IMR-90 (cell line): ENCODE results near the gene MAD2L2. TPM values are rescaled to one million over a fixed set of nuclear protein-coding genes. Genes with fewer than 3 reads are reported as not detected.

Experiments
- ATAC-seq: fragments of 200-7000 bp; cut with Tn5 transposase; 2 replicates; pipeline ENCODE4 v1.9.1; 2020; ENCODE audit warnings: low read depth, mild to moderate bottlenecking, moderate library complexity
- BruUV-seq: library from RNA; stranded (reverse); fragments of 400-500 nt; replicated peaks from 2 replicates; lab custom pipeline; 2021; lab: Mats Ljungman, UMichigan
- CTCF ChIA-PET: fragments of 300-600 bp; formaldehyde crosslinking; extraction: SDS; loops from one replicate; lab custom pipeline; 2021; ENCODE audit warnings: antibody characterized with exemption; lab: Yijun Ruan, JAX
- POLR2A ChIA-PET: fragments of 300-600 bp; sonication (Branson Sonifier 250); formaldehyde crosslinking; loops from one replicate; lab custom pipeline; 2022; ENCODE audit warnings: antibody characterized with exemption; ENCODE audit not compliant: unreplicated experiment; lab: Charles Lee
- DNase-seq: peaks from one replicate; pipeline ENCODE4 v3.0.0; 2013
- H2AFZ ChIP-seq: replicated peaks from 2 replicates; pipeline ENCODE3; 2013; ENCODE audit warnings: low read length, mild to moderate bottlenecking; ENCODE audit not compliant: poor library complexity
- H2AK5ac ChIP-seq: 2 replicates; pipeline ENCODE4 v1.6.1; 2013; ENCODE audit warnings: low read depth, low read length, inconsistent platforms
- H2AK9ac ChIP-seq: replicated peaks from 2 replicates; pipeline ENCODE3; 2013; ENCODE audit warnings: mild to moderate bottlenecking, low read depth, low read length, moderate library complexity; ENCODE audit not compliant: poor library complexity
- H2BK120ac ChIP-seq: 2 replicates; pipeline ENCODE4 v1.6.1; 2013; ENCODE audit warnings: low read depth, low read length, inconsistent platforms
- H2BK15ac ChIP-seq: 3 replicates; pipeline ENCODE4 v1.6.1; 2013; ENCODE audit warnings: low read depth, low read length, inconsistent platforms
- H2BK20ac ChIP-seq: 2 replicates; pipeline ENCODE4 v1.6.1; 2013; ENCODE audit warnings: low read depth, mild to moderate bottlenecking, inconsistent platforms, low read length, moderate library complexity
- H2BK5ac ChIP-seq: 2 replicates; pipeline ENCODE4 v1.6.1; 2013; ENCODE audit warnings: mild to moderate bottlenecking, low read depth, low read length, inconsistent platforms; ENCODE audit not compliant: poor library complexity, severe bottlenecking
- H3K14ac ChIP-seq: replicated peaks from 2 replicates; pipeline ENCODE4 v1.6.1; 2013; ENCODE audit warnings: low read depth, low read length, inconsistent platforms
- H3K18ac ChIP-seq: 2 replicates; pipeline ENCODE4 v1.6.1; 2013; ENCODE audit warnings: low read depth, low read length, control low read depth
- H3K23ac ChIP-seq: 2 replicates; pipeline ENCODE4 v1.6.1; 2013; ENCODE audit warnings: low read depth, low read length, inconsistent platforms
- H3K27ac ChIP-seq: 2 replicates; pipeline ENCODE4 v1.5.1; 2013; ENCODE audit warnings: mild to moderate bottlenecking, control low read depth, low read length; ENCODE audit not compliant: insufficient read depth
- H3K27me3 ChIP-seq: 2 replicates; pipeline ENCODE4 v1.6.1; 2013; ENCODE audit warnings: low read length; ENCODE audit not compliant: control insufficient read depth, insufficient read depth
- H3K36me3 ChIP-seq: 2 replicates; pipeline ENCODE4 v1.6.1; 2013; ENCODE audit warnings: low read length, mixed read lengths; ENCODE audit not compliant: control insufficient read depth, insufficient read depth
- H3K4ac ChIP-seq: 2 replicates; pipeline ENCODE4 v1.6.1; 2013; ENCODE audit warnings: low read depth, low read length, inconsistent platforms
- H3K4me1 ChIP-seq: 2 replicates; pipeline ENCODE4 v1.6.1; 2013; ENCODE audit warnings: low read length, mixed read lengths; ENCODE audit not compliant: control insufficient read depth, insufficient read depth
- H3K4me2 ChIP-seq: 2 replicates; pipeline ENCODE4 v1.6.1; 2013; ENCODE audit warnings: low read depth, mild to moderate bottlenecking, control low read depth, low read length, moderate library complexity
- H3K4me3 ChIP-seq: 2 replicates; pipeline ENCODE4 v1.5.1; 2013; ENCODE audit warnings: low read depth, mild to moderate bottlenecking, control low read depth, low read length, moderate library complexity; ENCODE audit not compliant: insufficient read depth
- H3K56ac ChIP-seq: 2 replicates; pipeline ENCODE4 v1.6.1; 2013; ENCODE audit warnings: low read length, inconsistent platforms; ENCODE audit not compliant: insufficient read depth; ENCODE audit errors: extremely low read depth
- H3K79me1 ChIP-seq, 2 experiments: 2 replicates each; pipeline ENCODE4 v1.6.1; 2013; ENCODE audit warnings: low read length in 2 of 2, inconsistent platforms in 1 of 2, low read depth in 1 of 2
- H3K9ac ChIP-seq: 2 replicates; pipeline ENCODE4 v1.6.1; 2013; ENCODE audit warnings: low read depth, low read length, control low read depth
- H3K9me1 ChIP-seq: 2 replicates; pipeline ENCODE4 v1.6.1; 2013; ENCODE audit warnings: low read length, inconsistent platforms; ENCODE audit not compliant: insufficient read depth
- H3K9me3 ChIP-seq: 2 replicates; pipeline ENCODE4 v1.6.1; 2013; ENCODE audit warnings: low read length; ENCODE audit not compliant: control insufficient read depth, insufficient read depth
- H4K20me1 ChIP-seq: 2 replicates; pipeline ENCODE4 v1.6.1; 2013; ENCODE audit warnings: low read length, inconsistent platforms; ENCODE audit not compliant: insufficient read depth
- H4K5ac ChIP-seq: 2 replicates; pipeline ENCODE4 v1.6.1; 2013; ENCODE audit warnings: mild to moderate bottlenecking, low read depth, low read length, control low read depth
- H4K8ac ChIP-seq, 2 experiments: 2 replicates each; pipeline ENCODE4 v1.6.1; 2013; ENCODE audit warnings: low read depth in 2 of 2, low read length in 2 of 2, control low read depth in 1 of 2, inconsistent platforms in 1 of 2
- H4K91ac ChIP-seq: 2 replicates; pipeline ENCODE4 v1.6.1; 2013; ENCODE audit warnings: low read depth, low read length, inconsistent platforms; ENCODE audit not compliant: insufficient read depth
- CEBPB ChIP-seq: IDR thresholded peaks from 2 replicates; pipeline ENCODE4 v1.6.1; 2012; ENCODE audit warnings: low read depth, low read length, improper control_type of control experiment
- CHD1 ChIP-seq: IDR thresholded peaks from 2 replicates; pipeline ENCODE4 v1.6.1; 2012; ENCODE audit warnings: low read depth, low read length, improper control_type of control experiment
- ELK1 ChIP-seq: fragments of 150-350 bp; IDR thresholded peaks from 2 replicates; pipeline ENCODE4 v1.6.1; 2016; ENCODE audit warnings: low read depth, mild to moderate bottlenecking, low read length, moderate library complexity, borderline replicate concordance
- FOS ChIP-seq: fragments of 150-350 bp; IDR thresholded peaks from 2 replicates; pipeline ENCODE4 v1.6.1; 2016; ENCODE audit warnings: low read depth, low read length
- MAFK ChIP-seq: IDR thresholded peaks from 2 replicates; pipeline ENCODE4 v1.6.1; 2012; ENCODE audit warnings: low read depth, low read length, improper control_type of control experiment
- MAZ ChIP-seq: IDR thresholded peaks from 2 replicates; pipeline ENCODE4 v1.6.1; 2012; ENCODE audit warnings: low read depth, mild to moderate bottlenecking, low read length, improper control_type of control experiment, moderate library complexity, borderline replicate concordance
- MXI1 ChIP-seq: IDR thresholded peaks from 2 replicates; pipeline ENCODE4 v1.6.1; 2012; ENCODE audit warnings: low read depth, mild to moderate bottlenecking, low read length, moderate library complexity, borderline replicate concordance
- NFE2L2 ChIP-seq: fragments of 150-350 bp; IDR thresholded peaks from 2 replicates; pipeline ENCODE4 v1.6.1; 2016; ENCODE audit warnings: low read depth, mild to moderate bottlenecking, low read length
- POLR2A ChIP-seq: IDR thresholded peaks from 2 replicates; pipeline ENCODE4 v1.6.1; 2012; ENCODE audit warnings: mild to moderate bottlenecking, low read depth, low read length
- RAD21 ChIP-seq: IDR thresholded peaks from 2 replicates; pipeline ENCODE4 v1.6.1; 2012; ENCODE audit warnings: low read length, improper control_type of control experiment
- RCOR1 ChIP-seq: IDR thresholded peaks from 2 replicates; pipeline ENCODE4 v1.6.1; 2012; ENCODE audit warnings: mild to moderate bottlenecking, low read length, improper control_type of control experiment; ENCODE audit not compliant: insufficient replicate concordance
- RFX5 ChIP-seq: IDR thresholded peaks from 2 replicates; pipeline ENCODE4 v1.8.0; 2012; ENCODE audit warnings: low read depth, mild to moderate bottlenecking, low read length, moderate library complexity
- SMC3 ChIP-seq: fragments of 150-350 bp; IDR thresholded peaks from 2 replicates; pipeline ENCODE4 v1.6.1; 2016; ENCODE audit warnings: low read depth, mild to moderate bottlenecking, antibody characterized with exemption, low read length, moderate library complexity
- WGBS, 2 experiments: methylation state at CpG; one replicate each; pipeline versions ENCODE4 v1.1.5 to v1.1.7; 2013; ENCODE audit warnings: missing lambda C conversion rate in 2 of 2; ENCODE audit not compliant: insufficient read length in 1 of 2; ENCODE audit errors: extremely low coverage in 2 of 2; 5-methylcytosine and 5-hydroxymethylcytosine counted together
- dilution Hi-C: fragments of 300-500 bp; cut with HindIII; formaldehyde crosslinking; loops from one replicate; pipeline ENCODE4 v1.14.3; 2018; ENCODE audit warnings: low sequenced_read_pairs; ENCODE audit not compliant: unreplicated experiment
- in situ Hi-C: fragments of 300-500 bp; cut with MboI; formaldehyde crosslinking; loops from 3 replicates; pipeline ENCODE4 v1.14.3; 2019; ENCODE audit warnings: low sequenced_read_pairs, inconsistent platforms, mixed read lengths
- intact Hi-C: fragments of 100-400 bp; cut with micrococcal nuclease; formaldehyde crosslinking; loops from 2 replicates; pipeline ENCODE4 v1.10.0; 2022
- polyA plus RNA-seq, 3 experiments: library from polyadenylated mRNA; depleted of rRNA; stranded (reverse); fragments of >200 nt; gene quantifications; 2 replicates each; pipeline ENCODE4 v1.2.3, GENCODE V29; 2012; ENCODE audit warnings: low replicate concordance in 1 of 3
- total RNA-seq: library from RNA; depleted of rRNA; stranded (reverse); fragments of >200 nt; gene quantifications from 2 replicates; pipeline ENCODE4 v1.2.3, GENCODE V29; 2012

Gene MAD2L2
- total and polyA plus RNA-seq, 2 of the 4 experiments (the other 2 are of a cell fraction), result 44.6 to 70.9 TPM

DNA sequence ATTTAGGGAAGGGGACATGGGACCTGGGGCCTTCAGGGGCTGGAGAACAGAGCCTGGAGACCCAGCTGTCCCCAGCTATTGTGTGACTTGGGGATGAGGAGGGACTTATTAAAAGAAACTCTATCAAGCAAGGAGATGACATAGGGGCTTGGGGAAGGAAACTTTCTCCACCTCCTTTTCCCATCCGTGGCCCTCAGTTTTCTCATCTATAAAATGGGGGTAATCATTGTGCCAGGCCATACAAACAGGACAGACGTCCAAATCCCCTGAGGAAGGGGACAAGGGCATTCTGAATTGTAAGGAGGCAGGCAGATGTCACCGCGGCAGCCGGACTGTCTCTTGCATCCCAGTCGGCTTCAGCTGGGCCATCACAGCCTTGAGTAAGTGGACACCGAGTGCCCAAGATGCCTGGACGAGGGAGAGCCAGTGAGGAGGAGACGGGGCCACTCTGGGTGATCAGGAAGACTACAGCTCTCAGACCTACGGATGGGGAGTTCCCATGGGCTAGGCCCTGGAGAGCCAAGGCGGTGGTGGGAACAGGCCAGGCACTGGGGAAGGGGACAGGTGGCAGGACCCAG, 28.7 kb downstream of the MAD2L2 start:
- dilution Hi-C loops (no loop called here), in situ Hi-C loops (no loop called here), intact Hi-C loops (loop anchor here (10.0 kb wide), 1 partner anchor 253 kb away; no protein-coding TSS in a partner anchor)
- TF ChIP-seq SMC3 (no peak), RCOR1 (no peak), MAZ (no peak), CEBPB (no peak), NFE2L2 (no peak), RAD21 (no peak), RFX5 (no peak), CHD1 (no peak), MXI1 (no peak), FOS (no peak), POLR2A (no peak), ELK1 (no peak), MAFK (no peak)
- no peak overlapping the region for H3K56ac ChIP-seq
- H3K4me3 ChIP-seq, result no peak overlapping the region
- H2BK120ac ChIP-seq, result no peak overlapping the region
- H3K27me3 ChIP-seq, result peaks cover 24% of the 10 kb centered on the region
- peaks cover 5% of the 10 kb centered on the region; the same call in 1 of the 2 replicates for H3K36me3 ChIP-seq
- no TSS peak for BruUV-seq
- H3K9me1 ChIP-seq, result no peaks in the 10 kb centered on the region
- H2BK5ac ChIP-seq, result no peak overlapping the region
- no peak overlapping the region for H3K18ac ChIP-seq
- H2AK9ac ChIP-seq, result no peak overlapping the region
- no peak overlapping the region for H3K4ac ChIP-seq
- no peak overlapping the region for H3K27ac ChIP-seq
- no peaks in the 10 kb centered on the region; the same call in 1 of the 2 replicates for H4K20me1 ChIP-seq
- no peaks in the 10 kb centered on the region for H3K9me3 ChIP-seq
- 81% methylated on average over 5 of the region's 11 CpGs; no CpG with 5 or more reads in 1 of the 2 experiments for WGBS, 2 experiments
- H2AFZ ChIP-seq, result no peak overlapping the region
- no peak for DNase-seq
- POLR2A ChIA-PET, result no interaction called here
- H3K9ac ChIP-seq, result no peak overlapping the region
- H3K4me2 ChIP-seq, result no peak overlapping the region
- no peak overlapping the region for H3K23ac ChIP-seq
- H2BK15ac ChIP-seq, result no peak overlapping the region
- no peak overlapping the region for H3K14ac ChIP-seq
- CTCF ChIA-PET, result interaction anchor here (0.8 to 1.0 kb wide), 2 partner anchors 12 to 615 kb away, joined by 3 read pairs; partner anchors contain the start of gene FBXO6
- H4K5ac ChIP-seq, result no peak overlapping the region
- no peaks in the 10 kb centered on the region; the same call in 1 of the 2 replicates for H3K4me1 ChIP-seq
- no peak for ATAC-seq
- H2AK5ac ChIP-seq, result no peak overlapping the region
- H2BK20ac ChIP-seq, result no peak overlapping the region
- no peak overlapping the region for H4K91ac ChIP-seq
- peaks cover 0 to 4% of the 10 kb centered on the region in 2 experiments; a peak in 1 of 4 replicates for H3K79me1 ChIP-seq
- no peak overlapping the region for H4K8ac ChIP-seq
